PC-9 (cell line): Measurements from ENCODE around the gene TRIO. TPM values are rescaled to one million over a fixed set of nuclear protein-coding genes. Genes with fewer than 3 reads are reported as not detected.

Experiments
- BruUV-seq: library from RNA; stranded (reverse); fragments of 400-500 nt; replicated peaks from 2 replicates; lab custom pipeline; 2021; lab: Mats Ljungman, UMichigan
- CTCF ChIA-PET: fragments of 300-600 bp; sonication (Branson Sonifier 250); formaldehyde crosslinking; loops from one replicate; lab custom pipeline; 2022; ENCODE audit warnings: antibody characterized with exemption; lab: Charles Lee
- POLR2A ChIA-PET: fragments of 300-600 bp; sonication (Branson Sonifier 250); formaldehyde crosslinking; loops from one replicate; lab custom pipeline; 2022; ENCODE audit warnings: antibody characterized with exemption; ENCODE audit not compliant: unreplicated experiment; lab: Charles Lee
- DNase-seq, 2 experiments: peaks; one replicate each; pipeline versions ENCODE4 v3.0.0 to v3.0.0-alpha.2; 2015 to 2022; ENCODE audit warnings: mixed read lengths in 1 of 2
- H2AFZ ChIP-seq: fragments of 200-600 bp; sonication (generic); 2 replicates; pipeline ENCODE4 v1.8.1; 2017; ENCODE audit warnings: antibody characterized with exemption
- H3F3A ChIP-seq: fragments of 200-600 bp; sonication (generic); 2 replicates; pipeline ENCODE4 v1.8.1; 2017; ENCODE audit warnings: antibody characterized with exemption, mild to moderate bottlenecking, low read depth; ENCODE audit not compliant: insufficient read depth
- H3K27ac ChIP-seq: fragments of 200-600 bp; sonication (generic); 2 replicates; pipeline ENCODE4 v1.6.1; 2016; ENCODE audit warnings: mixed run types
- H3K27me3 ChIP-seq: fragments of 200-600 bp; sonication (generic); 2 replicates; pipeline ENCODE4 v1.6.1; 2016; ENCODE audit warnings: low read depth, mixed run types; ENCODE audit not compliant: insufficient read depth
- H3K36me3 ChIP-seq: fragments of 200-600 bp; sonication (generic); 2 replicates; pipeline ENCODE4 v1.6.1; 2016; ENCODE audit warnings: low read depth, mixed run types
- H3K4me1 ChIP-seq: fragments of 200-600 bp; sonication (generic); replicated peaks from 2 replicates; pipeline ENCODE4 v1.6.1; 2016; ENCODE audit warnings: mixed run types; ENCODE audit not compliant: insufficient read depth
- H3K4me2 ChIP-seq: fragments of 200-600 bp; sonication (generic); 2 replicates; pipeline ENCODE4 v1.6.1; 2017; ENCODE audit warnings: mixed run types
- H3K4me3 ChIP-seq: fragments of 200-600 bp; sonication (generic); 2 replicates; pipeline ENCODE4 v1.6.1; 2016; ENCODE audit warnings: mixed run types
- H3K79me2 ChIP-seq: fragments of 200-600 bp; sonication (generic); 2 replicates; pipeline ENCODE4 v1.6.1; 2017; ENCODE audit warnings: low read depth, mixed run types
- H3K9me2 ChIP-seq: fragments of 200-600 bp; sonication (generic); 2 replicates; pipeline ENCODE4 v1.8.1; 2017; ENCODE audit warnings: mild to moderate bottlenecking; ENCODE audit not compliant: insufficient read depth
- H3K9me3 ChIP-seq: fragments of 200-600 bp; sonication (generic); 2 replicates; pipeline ENCODE4 v1.8.1; 2016; ENCODE audit warnings: low read depth; ENCODE audit not compliant: insufficient read depth
- H4K20me1 ChIP-seq: fragments of 200-600 bp; sonication (generic); 2 replicates; pipeline ENCODE4 v1.8.1; 2017; ENCODE audit not compliant: insufficient read depth
- EZH2 ChIP-seq: fragments of 200-600 bp; sonication (generic); IDR thresholded peaks from 2 replicates; pipeline ENCODE4 v1.8.0; 2017; ENCODE audit warnings: antibody characterized with exemption, low read depth
- intact Hi-C: fragments of 100-400 bp; cut with micrococcal nuclease; formaldehyde crosslinking; loops from one replicate; pipeline ENCODE4 v1.10.0; 2022; ENCODE audit not compliant: unreplicated experiment
- total RNA-seq: library from RNA; stranded (reverse); gene quantifications from 2 replicates; pipeline ENCODE4 v1.2.3, GENCODE V29; 2021
- TF ChIP-seq, protein P1 (sequence below): fragments of 200-600 bp; sonication (generic); conservative IDR thresholded peaks from 2 replicates; pipeline ENCODE4 v1.6.1; 2017; ENCODE audit warnings: mixed run types, antibody characterized with exemption, mild to moderate bottlenecking, moderate library complexity

The TRIO gene
- total RNA-seq, 1 experiment from 2014 or later = 596 TPM

DNA sequence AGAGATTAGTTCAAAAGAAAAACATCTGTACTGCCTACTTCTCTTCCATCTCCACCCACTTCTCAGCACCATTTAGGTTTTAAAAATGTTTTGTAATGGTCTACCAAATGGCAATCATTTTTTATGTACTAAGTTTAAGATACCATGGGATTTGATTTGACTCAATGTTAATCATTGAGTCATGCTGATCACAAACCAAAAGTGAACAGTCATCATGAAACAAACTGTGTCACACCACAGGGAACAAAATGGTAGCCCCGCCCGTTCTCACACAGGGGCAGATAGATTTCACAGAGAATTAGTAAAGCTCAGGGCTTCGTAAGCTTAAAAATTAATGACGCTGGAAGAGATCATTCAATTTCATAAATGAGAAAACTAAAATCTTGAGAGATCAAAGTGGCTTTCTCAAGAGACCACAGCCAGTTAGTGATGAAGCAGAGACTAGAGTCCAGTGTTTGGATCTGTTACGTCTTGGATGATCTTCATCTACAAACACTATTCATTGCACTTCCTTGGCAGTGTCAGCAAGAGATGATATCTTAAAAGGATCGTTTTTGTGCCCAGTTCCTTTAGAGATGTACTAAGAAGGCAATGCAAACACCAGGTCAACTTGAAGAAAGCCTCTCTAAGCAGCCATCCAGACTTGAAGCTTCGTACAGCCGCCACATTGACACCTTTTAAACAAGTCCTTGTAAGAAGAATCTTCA, 33.9 kb upstream of the TRIO start:
- TF ChIP-seq, protein P1, sequence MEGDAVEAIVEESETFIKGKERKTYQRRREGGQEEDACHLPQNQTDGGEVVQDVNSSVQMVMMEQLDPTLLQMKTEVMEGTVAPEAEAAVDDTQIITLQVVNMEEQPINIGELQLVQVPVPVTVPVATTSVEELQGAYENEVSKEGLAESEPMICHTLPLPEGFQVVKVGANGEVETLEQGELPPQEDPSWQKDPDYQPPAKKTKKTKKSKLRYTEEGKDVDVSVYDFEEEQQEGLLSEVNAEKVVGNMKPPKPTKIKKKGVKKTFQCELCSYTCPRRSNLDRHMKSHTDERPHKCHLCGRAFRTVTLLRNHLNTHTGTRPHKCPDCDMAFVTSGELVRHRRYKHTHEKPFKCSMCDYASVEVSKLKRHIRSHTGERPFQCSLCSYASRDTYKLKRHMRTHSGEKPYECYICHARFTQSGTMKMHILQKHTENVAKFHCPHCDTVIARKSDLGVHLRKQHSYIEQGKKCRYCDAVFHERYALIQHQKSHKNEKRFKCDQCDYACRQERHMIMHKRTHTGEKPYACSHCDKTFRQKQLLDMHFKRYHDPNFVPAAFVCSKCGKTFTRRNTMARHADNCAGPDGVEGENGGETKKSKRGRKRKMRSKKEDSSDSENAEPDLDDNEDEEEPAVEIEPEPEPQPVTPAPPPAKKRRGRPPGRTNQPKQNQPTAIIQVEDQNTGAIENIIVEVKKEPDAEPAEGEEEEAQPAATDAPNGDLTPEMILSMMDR = no peak
- no peak for TF ChIP-seq EZH2
- Histone ChIP-seq H2AFZ (no peak overlapping the region), H3K9me2 (no peaks in the 10 kb centered on the region), H4K20me1 (no peaks in the 10 kb centered on the region), H3F3A (peaks cover 8% of the 10 kb centered on the region; the same call in 1 of the 2 replicates), H3K27me3 (no peaks in the 10 kb centered on the region), H3K9me3 (peaks cover 6% of the 10 kb centered on the region; the same call in 1 of the 2 replicates), H3K79me2 (no peaks in the 10 kb centered on the region), H3K4me2 (no peak overlapping the region), H3K4me3 (no peak overlapping the region), H3K36me3 (no peaks in the 10 kb centered on the region), H3K4me1 (peaks cover 10% of the 10 kb centered on the region), H3K27ac (peak overlapping the region; percentile 22; the same call in 1 of the 2 replicates)
- CTCF ChIA-PET = interaction anchor here (0.6 to 2.1 kb wide), 11 partner anchors 32 to 161 kb away, joined by 3 to 9 read pairs (median 4); partner anchors contain the start of gene TRIO
- POLR2A ChIA-PET = interaction anchor here (0.5 to 1.8 kb wide), 13 partner anchors 32 to 559 kb away, joined by 3 to 15 read pairs (median 4); no protein-coding TSS in a partner anchor
- peak in 1 of 2 experiments; percentile 69 for DNase-seq
- TSS peak; percentile 92 for BruUV-seq
- intact Hi-C loops = loop anchor here (1.0 kb wide), 5 partner anchors 47 to 159 kb away; no protein-coding TSS in a partner anchor

DNA sequence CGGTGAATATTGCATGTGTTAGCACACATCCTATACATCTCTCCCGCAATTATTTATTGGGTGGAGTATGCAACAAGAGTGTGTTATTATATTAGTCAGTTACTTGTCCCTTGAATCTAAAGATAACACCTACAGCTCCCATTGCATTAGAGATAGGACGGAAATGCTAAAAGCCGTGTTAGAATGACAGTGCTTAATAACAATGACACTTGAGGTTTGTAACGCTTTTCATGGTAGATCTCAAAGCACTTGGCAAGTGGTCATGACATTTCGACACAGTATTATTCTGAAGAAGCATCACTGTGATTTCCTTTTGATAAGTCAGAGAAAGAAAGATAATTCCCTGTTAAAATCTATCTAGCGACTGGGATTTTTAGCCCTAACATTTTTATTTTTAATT, 33.4 kb upstream of the TRIO start:
- Histone ChIP-seq H3K4me2 (no peak overlapping the region), H3K4me3 (no peak overlapping the region), H3K79me2 (no peaks in the 10 kb centered on the region), H3K36me3 (no peaks in the 10 kb centered on the region), H3K27ac (peak overlapping the region; percentile 22; the same call in 1 of the 2 replicates), H2AFZ (no peak overlapping the region), H3K9me2 (no peaks in the 10 kb centered on the region), H4K20me1 (no peaks in the 10 kb centered on the region), H3K4me1 (peaks cover 10% of the 10 kb centered on the region), H3F3A (peaks cover 8% of the 10 kb centered on the region; the same call in 1 of the 2 replicates), H3K9me3 (peaks cover 6% of the 10 kb centered on the region; the same call in 1 of the 2 replicates), H3K27me3 (no peaks in the 10 kb centered on the region)
- no TSS peak for BruUV-seq
- TF ChIP-seq EZH2 = no peak
- TF ChIP-seq, protein P1 = no peak
- CTCF ChIA-PET = interaction anchor here (0.8 to 2.1 kb wide), 6 partner anchors 33 to 161 kb away, joined by 3 to 8 read pairs (median 4); partner anchors contain the start of gene TRIO
- intact Hi-C loops = loop anchor here (1.0 kb wide), 6 partner anchors 33 to 159 kb away; no protein-coding TSS in a partner anchor
- DNase-seq = no peak
- POLR2A ChIA-PET = interaction anchor here (0.6 to 1.8 kb wide), 7 partner anchors 32 to 159 kb away, joined by 3 to 13 read pairs (median 5); no protein-coding TSS in a partner anchor

DNA sequence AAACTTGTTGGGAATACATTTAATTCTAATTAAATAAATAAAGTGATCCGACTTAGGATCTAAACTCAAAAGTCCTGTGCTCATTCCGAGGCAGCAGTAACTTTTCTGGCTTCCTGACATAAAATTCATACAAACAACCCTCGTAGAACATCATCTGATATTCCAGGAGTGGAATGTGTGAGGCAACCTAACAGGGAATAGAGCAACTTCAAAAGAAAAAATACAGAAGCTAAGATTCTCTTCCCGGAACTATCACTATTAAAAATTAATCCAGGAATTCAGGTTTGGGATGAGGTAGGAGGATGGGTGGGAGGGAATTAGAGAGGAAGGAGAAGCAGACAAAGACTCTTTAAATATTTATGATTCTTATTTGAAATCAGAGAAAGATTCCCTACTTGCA, 32.9 kb upstream of the TRIO start:
- Histone ChIP-seq H2AFZ (no peak overlapping the region), H3K4me1 (peaks cover 10% of the 10 kb centered on the region), H3K4me2 (no peak overlapping the region), H3K4me3 (no peak overlapping the region), H3K36me3 (no peaks in the 10 kb centered on the region), H4K20me1 (no peaks in the 10 kb centered on the region), H3K9me2 (no peaks in the 10 kb centered on the region), H3K79me2 (no peaks in the 10 kb centered on the region), H3K27me3 (no peaks in the 10 kb centered on the region), H3K9me3 (peaks cover 6% of the 10 kb centered on the region; the same call in 1 of the 2 replicates), H3K27ac (no peak overlapping the region), H3F3A (peaks cover 8% of the 10 kb centered on the region; the same call in 1 of the 2 replicates)
- CTCF ChIA-PET = interaction anchor here (0.6 to 2.1 kb wide), 8 partner anchors 32 to 187 kb away, joined by 3 to 8 read pairs (median 4); partner anchors contain the start of gene TRIO
- no peak for TF ChIP-seq EZH2
- TF ChIP-seq, protein P1 = no peak
- intact Hi-C loops = loop anchor here (1.0 kb wide), 1 partner anchor 32 kb away; no protein-coding TSS in a partner anchor
- BruUV-seq = no TSS peak
- POLR2A ChIA-PET = interaction anchor here (0.5 to 1.3 kb wide), 9 partner anchors 35 to 350 kb away, joined by 3 to 14 read pairs (median 6); no protein-coding TSS in a partner anchor
- no peak for DNase-seq
